ENCODE measurements around the gene PDIA4. TPM values are rescaled to one million over a fixed set of nuclear protein-coding genes. Genes with fewer than 3 reads are reported as not detected.

PDIA4 gene
- total RNA-seq, 1 donor from 2014 or later = 69.5 TPM

DNA sequence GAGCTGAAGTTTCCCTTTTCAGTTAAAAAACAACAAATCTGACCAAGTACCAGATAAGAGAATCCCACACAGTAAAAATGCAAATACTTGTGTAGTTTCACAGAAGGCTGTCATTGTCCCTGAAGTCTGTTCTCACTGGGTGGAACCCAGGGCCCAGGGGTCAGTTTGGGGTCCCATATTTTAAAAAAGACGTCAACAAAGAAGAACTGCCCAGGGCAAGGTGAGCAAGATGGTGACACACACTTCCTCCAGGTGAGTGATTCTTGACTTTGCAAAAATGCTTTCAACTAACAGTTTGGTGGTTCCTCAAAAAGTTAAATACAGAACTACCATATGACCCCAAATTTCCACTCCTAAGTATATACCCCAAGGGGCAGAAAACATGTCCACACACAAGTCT is 36.8 kb downstream of the PDIA4 start:
- DNase-seq (ENCODE audit: extremely low spot score in 2 of 2) = no peak
- intact Hi-C loops (cut with DNase I) = no loop called here
- Histone ChIP-seq H3K27me3 (no peaks in the 10 kb centered on the region), H3K27ac (no peak overlapping the region), H3K4me1 (no peaks in the 10 kb centered on the region), H3K36me3 (no peaks in the 10 kb centered on the region), H3K9me3 (no peaks in the 10 kb centered on the region), H3K4me3 (no peak overlapping the region)
- no peak for TF ChIP-seq POLR2AphosphoS5 (IDR thresholded peaks at IDR 0.05; ENCODE audit: insufficient read depth in 1 of 2, low read depth in 1 of 2)
- TF ChIP-seq POLR2A (IDR thresholded peaks at IDR 0.05) = no peak
- no peak for TF ChIP-seq CTCF (IDR thresholded peaks at IDR 0.05)

DNA sequence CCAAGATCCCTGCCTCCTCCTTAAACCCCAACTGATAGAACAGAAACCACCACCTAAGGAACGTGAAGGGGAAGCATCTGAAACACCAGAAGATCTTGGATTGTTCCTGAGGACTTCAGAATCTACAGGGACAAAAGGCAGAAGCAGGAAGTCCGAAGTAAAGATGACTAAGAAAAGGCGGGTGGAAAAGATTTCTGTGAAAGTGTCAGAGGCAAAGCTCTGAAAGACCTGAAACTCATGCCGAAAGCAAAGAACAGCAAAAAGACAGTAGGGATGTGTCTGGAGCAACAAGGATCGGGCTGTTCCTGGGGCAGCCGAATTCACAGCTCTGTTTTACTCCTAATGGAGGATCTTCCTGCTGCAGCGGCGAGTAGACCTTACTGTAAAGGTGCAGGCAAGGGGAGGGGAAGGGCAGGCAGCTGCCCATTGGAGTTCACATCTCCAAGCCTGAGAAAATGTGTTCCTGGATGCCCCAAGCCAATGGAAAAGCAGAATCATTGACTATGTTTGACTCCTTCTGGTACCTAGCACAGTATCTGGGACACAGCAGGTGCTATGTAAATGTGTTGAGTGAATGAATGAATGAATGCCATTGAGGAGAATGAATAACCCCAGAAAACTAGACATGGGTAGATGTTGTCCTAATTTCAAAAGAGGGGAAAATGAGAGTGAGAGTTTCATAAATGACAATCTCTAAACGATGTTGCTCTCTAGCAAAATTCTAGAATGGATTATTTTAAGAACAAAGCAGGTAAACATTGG is 40.4 kb downstream of the PDIA4 start:
- Histone ChIP-seq H3K9me3 (no peaks in the 10 kb centered on the region), H3K36me3 (no peaks in the 10 kb centered on the region), H3K27me3 (no peaks in the 10 kb centered on the region), H3K27ac (peak overlapping the region; percentile 84), H3K4me1 (peaks cover 15% of the 10 kb centered on the region), H3K4me3 (peak overlapping the region; percentile 61 to 66)
- intact Hi-C loops (cut with DNase I) = no loop called here
- TF ChIP-seq CTCF (IDR thresholded peaks at IDR 0.05) (no peak), POLR2AphosphoS5 (IDR thresholded peaks at IDR 0.05; ENCODE audit: insufficient read depth in 1 of 2, low read depth in 1 of 2) (no peak), POLR2A (IDR thresholded peaks at IDR 0.05) (no peak)
- no peak for DNase-seq (ENCODE audit: extremely low spot score in 2 of 2)

- intact Hi-C loops (cut with DNase I) = no loop called here
- H3K27me3 ChIP-seq = no peaks in the 10 kb centered on the region
- H3K27ac ChIP-seq = peak overlapping the region; percentile 84
- peak overlapping the region; percentile 61 to 66 for H3K4me3 ChIP-seq
- H3K4me1 ChIP-seq = peaks cover 22% of the 10 kb centered on the region
- no peaks in the 10 kb centered on the region for H3K9me3 ChIP-seq
- no peak for DNase-seq (ENCODE audit: extremely low spot score in 2 of 2)
- H3K36me3 ChIP-seq = no peaks in the 10 kb centered on the region
- TF ChIP-seq POLR2AphosphoS5 (IDR thresholded peaks at IDR 0.05; ENCODE audit: insufficient read depth in 1 of 2, low read depth in 1 of 2) = peak; percentile 63 to 75
- no peak for TF ChIP-seq CTCF (IDR thresholded peaks at IDR 0.05)
- no peak for TF ChIP-seq POLR2A (IDR thresholded peaks at IDR 0.05)
Observed at GRCh38 chr7:148987010-148987750, 41.1 kb downstream of the PDIA4 start.

GRCh38 chr7:148986742-148987009 is 41.6 kb downstream of the PDIA4 start:
- TF ChIP-seq CTCF (IDR thresholded peaks at IDR 0.05) (no peak), POLR2A (IDR thresholded peaks at IDR 0.05) (no peak), POLR2AphosphoS5 (IDR thresholded peaks at IDR 0.05; ENCODE audit: insufficient read depth in 1 of 2, low read depth in 1 of 2) (no peak)
- H3K4me1 ChIP-seq = peaks cover 22% of the 10 kb centered on the region
- no peaks in the 10 kb centered on the region for H3K36me3 ChIP-seq
- peak overlapping the region; percentile 84 for H3K27ac ChIP-seq
- H3K27me3 ChIP-seq = no peaks in the 10 kb centered on the region
- H3K4me3 ChIP-seq = peak overlapping the region in 1 of 2 donors; percentile 61
- DNase-seq (ENCODE audit: extremely low spot score in 2 of 2) = no peak
- intact Hi-C loops (cut with DNase I) = no loop called here
- no peaks in the 10 kb centered on the region for H3K9me3 ChIP-seq

All from vagina (tissue), 2 donors.